GM12873 (cell line): ENCODE measurements around the gene COG7.

Experiments
- CTCF ChIP-seq: IDR thresholded peaks from 2 replicates; pipeline ENCODE4 v1.5.1; 2012; ENCODE audit warnings: low read depth, mild to moderate bottlenecking, moderate library complexity, low read length, control low read depth; ENCODE audit not compliant: insufficient read depth; ENCODE audit errors: missing control alignments

Gene COG7

GRCh38 chr16:23362460-23363317, 90.3 kb downstream of the COG7 start:
- TF ChIP-seq CTCF = no peak

- TF ChIP-seq CTCF = no peak
Observed at GRCh38 chr16:23359092-23359760, 93.8 kb downstream of the COG7 start.

- TF ChIP-seq CTCF = no peak
Observed at GRCh38 chr16:23357761-23358290, 95.2 kb downstream of the COG7 start.

- no peak for TF ChIP-seq CTCF
Observed at GRCh38 chr16:23356941-23357340, 96.0 kb downstream of the COG7 start.

- TF ChIP-seq CTCF = no peak
Observed at GRCh38 chr16:23355106-23355670, 97.8 kb downstream of the COG7 start.

GRCh38 chr16:23354246-23354645, 98.7 kb downstream of the COG7 start:
- no peak for TF ChIP-seq CTCF

GRCh38 chr16:23353440-23353839, 99.5 kb downstream of the COG7 start:
- no peak for TF ChIP-seq CTCF
